IPS-18c (cell line): ENCODE measurements around the gene URI1.
"Not testable (repeated sequence)": the region's sequence is repeated elsewhere in the genome, so short reads cannot be mapped to it uniquely, and the experiment has no call there.

Source experiments
- H3K4me3 ChIP-seq: 2 replicates; pipeline ENCODE4 v1.7.0; 2013; ENCODE audit warnings: low read depth, mild to moderate bottlenecking, low read length, moderate library complexity; ENCODE audit not compliant: insufficient read depth
- H3K9me3 ChIP-seq: one replicate; pipeline ENCODE4 v1.6.1; 2013; ENCODE audit warnings: mild to moderate bottlenecking, low read length, moderate library complexity; ENCODE audit not compliant: control insufficient read depth, insufficient read depth

The URI1 gene

DNA sequence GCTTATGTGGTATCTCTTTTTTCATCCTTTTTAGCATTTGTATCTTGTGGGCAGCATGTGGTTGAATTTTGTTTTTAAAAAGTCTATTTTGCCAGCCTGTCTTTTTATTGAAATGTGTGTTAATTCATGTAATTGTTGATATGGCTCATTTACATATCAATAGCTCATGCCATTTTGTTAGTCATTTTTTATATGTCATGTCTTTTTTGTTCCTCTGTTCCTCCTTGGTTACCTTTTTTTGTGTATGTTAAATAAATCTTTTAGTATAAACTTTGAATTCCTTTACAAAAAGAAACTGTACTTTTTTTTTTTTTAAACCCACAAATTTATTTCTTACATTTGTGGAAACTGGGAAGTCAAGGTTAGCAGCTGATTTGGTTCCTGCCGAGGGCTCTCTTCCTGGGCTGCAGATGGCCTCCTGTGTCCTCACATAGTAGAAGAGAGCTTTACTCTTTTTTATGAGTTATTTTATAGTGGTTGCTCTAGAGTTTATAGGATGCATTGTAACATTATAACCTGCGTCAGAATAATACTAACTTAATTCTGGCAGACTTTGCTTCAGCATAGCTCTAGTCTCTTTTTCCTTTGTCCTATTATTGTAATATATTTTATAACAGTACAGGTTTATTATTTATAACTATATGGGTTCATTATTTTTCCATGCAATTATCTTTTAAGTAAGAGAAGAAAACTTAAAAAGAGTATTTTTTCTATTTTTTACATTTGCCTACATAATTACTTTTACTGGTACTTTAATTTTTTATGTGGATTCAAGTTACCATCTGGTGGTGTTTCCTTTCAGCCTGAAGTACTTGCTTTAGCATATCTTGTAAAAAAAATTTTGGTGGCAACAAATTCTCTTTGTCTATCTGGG is 86.3 kb downstream of the URI1 start:
- Histone ChIP-seq H3K4me3 (no peak overlapping the region), H3K9me3 (no peaks in the 10 kb centered on the region)

DNA sequence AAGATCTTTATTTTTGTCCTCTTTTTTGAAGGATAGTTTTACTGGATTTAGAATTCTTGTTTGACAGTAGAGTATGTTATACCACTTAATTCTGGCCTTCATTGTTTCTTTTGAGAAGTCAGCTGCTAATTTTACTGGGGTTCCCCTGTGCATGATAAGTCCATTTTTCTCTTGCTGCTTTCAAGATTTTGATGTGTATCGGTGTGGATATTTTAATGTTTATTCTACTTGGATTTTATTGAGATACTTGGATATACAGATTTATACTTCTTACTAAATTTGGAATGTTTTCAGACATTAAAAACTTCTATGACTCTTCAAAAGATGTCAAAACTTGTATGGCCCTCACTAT is 86.9 kb downstream of the URI1 start:
- no peak overlapping the region for H3K4me3 ChIP-seq
- H3K9me3 ChIP-seq, result no peaks in the 10 kb centered on the region

DNA sequence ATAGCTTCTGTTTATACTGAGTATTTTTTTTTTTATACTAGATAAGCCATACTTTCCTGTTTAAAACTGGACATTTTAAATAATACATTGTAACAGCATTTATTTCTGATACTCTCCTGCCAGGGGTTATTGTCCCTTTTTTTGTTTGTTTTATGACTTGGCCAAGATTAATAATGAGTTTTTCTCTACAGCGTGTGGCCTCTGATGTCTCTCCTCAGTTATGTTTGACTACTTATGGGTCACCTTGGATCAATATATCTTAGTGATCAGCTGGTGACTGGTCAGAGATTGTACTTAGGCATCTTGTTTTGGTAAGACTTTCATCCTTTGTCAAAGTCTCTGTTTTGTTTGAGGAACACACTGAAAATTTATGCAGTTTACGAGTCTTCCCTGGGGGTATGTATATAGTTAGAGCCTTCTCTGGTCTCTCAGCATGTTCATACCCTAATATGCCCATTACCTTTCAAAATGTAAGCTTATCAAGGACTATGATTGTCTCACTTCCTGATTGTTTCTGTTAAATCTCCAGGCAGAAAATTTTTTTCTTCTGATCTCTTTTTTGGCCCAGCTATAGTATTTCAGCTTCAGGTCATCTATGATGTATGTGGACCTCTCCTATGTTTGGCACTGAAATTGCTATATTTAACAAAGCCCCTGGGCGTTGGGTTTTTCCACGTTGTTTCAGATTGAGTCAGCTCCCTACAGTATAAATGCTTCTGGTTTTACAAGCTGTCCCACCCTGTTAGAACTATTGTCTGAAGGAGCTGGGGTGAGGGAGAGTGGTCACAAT is 87.9 kb downstream of the URI1 start:
- no peaks in the 10 kb centered on the region for H3K9me3 ChIP-seq
- H3K4me3 ChIP-seq, result no peak overlapping the region

DNA sequence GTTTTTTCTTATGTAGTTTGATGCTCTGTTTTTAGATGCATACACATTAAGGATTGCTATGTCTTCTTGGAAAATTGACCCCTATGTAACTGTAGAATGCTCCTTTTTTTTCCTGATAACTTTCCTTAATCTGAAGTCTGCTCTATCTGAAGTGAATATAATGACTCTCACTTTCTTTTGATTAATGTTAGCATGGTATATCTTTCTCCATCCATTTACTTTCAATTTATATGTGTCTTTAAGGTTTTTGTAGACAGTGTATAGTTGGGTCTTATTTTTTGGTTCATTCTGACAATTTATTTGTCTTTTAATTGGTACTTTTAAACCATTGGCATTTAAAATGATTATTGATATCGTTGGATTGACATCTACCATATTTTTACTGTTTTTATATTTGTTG is 92.3 kb downstream of the URI1 start:
- no peak overlapping the region for H3K4me3 ChIP-seq
- H3K9me3 ChIP-seq, result peaks cover 4% of the 10 kb centered on the region

DNA sequence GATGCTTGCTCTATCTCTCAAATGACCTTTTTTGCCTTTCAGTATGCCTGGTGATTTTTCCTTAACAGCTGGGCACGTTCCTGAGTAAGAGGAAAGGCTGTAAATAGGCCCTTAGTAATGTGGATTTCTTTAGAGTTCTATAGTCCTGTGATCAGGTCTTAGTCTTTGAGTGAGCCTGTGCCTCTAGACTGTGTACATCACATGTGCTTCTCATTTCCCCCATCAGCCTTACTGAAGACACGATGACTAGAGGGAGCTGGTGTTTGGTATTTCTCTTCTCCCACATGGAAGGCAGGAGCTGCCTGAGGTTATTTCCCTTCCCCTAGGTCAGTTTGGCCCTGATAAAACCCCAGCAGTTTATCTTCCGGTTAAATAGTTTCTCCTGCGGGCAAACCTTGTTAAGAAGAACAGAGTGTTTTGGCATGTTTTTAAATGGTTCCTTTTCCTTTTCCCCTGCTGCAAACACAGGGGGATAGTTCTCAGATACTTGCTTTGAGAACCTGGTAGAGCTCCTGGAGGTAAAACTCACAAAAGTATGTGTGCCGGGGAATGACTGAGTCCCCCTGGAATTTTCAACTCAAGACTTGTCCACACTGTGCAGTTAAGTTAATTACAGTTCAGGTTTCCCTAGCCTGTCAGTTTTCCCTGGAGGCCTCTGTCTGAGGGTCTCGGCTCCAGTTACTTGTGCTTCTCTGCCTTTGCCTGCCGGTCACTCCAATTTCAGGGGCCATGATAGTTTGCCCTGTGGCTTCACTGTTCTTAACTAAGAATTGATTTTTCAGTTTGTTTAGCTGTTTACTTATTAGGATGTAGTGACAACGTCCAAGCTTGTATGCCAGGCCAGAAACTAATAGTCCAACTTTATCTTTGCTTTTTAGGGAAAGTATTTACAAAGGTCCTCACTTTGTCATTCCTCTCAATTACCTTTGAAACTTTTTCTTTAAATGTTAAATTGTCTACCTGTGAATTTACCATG is 94.4 kb downstream of the URI1 start:
- no peak overlapping the region for H3K4me3 ChIP-seq
- H3K9me3 ChIP-seq, result peaks cover 4% of the 10 kb centered on the region

DNA sequence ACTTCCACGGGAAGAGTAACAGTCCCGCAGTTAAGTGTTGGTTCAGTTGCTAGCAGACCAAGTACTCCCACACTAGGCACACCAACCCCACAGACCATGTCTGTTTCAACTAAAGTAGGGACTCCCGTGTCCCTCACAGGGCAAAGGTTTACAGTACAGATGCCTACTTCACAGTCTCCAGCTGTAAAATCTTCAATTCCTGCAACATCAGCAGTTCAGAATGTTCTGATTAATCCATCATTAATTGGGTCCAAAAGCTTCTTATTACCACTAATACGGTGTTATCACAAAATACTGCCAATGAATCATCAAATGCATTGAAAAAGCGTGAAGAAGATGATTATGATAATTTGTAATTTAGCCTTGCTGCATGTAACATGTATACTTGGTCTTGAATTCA is 95.8 kb downstream of the URI1 start:
- no peak overlapping the region for H3K4me3 ChIP-seq
- peaks cover 4% of the 10 kb centered on the region for H3K9me3 ChIP-seq

DNA sequence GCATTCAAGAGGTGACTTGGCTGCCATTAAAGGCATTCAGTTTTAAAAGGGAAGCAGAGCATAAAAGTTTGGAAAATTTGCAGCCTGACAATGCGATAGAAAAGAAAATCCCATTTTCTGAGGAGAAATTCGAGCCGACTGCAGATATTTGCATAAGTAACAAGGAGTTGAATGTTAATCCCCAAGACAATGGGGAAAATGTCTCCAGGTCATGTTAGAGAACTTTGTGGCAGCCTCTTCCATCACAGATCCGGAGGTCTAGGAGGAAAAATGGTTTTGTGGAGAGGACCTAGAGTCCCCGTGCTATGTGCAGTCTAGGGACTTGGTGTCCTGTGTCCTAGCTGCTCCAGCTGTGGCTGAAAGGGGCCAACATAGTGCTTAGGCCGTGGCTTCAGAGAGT is 99.9 kb downstream of the URI1 start:
- not testable (repeated sequence) for H3K4me3 ChIP-seq, H3K9me3 ChIP-seq

DNA sequence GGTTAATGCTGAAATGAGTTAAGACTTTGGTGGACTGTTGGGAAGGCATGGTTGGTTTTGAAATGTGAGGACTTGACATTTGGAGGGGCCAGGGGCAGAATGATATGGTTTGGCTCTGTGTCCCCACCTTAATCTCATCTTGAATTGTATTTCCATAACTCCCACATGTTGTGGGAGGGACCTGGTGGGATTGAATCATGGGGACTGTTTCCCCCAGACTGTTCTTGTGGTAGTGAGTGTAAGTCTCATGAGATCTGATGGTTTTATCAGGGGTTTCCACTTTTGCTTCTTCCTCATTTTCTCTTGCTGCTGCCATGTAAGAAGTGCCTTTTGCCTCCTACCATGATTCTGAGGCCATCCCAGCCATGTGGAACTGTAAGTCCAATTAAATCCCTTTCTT is 101.0 kb downstream of the URI1 start:
- not testable (repeated sequence) for H3K4me3 ChIP-seq, H3K9me3 ChIP-seq

DNA sequence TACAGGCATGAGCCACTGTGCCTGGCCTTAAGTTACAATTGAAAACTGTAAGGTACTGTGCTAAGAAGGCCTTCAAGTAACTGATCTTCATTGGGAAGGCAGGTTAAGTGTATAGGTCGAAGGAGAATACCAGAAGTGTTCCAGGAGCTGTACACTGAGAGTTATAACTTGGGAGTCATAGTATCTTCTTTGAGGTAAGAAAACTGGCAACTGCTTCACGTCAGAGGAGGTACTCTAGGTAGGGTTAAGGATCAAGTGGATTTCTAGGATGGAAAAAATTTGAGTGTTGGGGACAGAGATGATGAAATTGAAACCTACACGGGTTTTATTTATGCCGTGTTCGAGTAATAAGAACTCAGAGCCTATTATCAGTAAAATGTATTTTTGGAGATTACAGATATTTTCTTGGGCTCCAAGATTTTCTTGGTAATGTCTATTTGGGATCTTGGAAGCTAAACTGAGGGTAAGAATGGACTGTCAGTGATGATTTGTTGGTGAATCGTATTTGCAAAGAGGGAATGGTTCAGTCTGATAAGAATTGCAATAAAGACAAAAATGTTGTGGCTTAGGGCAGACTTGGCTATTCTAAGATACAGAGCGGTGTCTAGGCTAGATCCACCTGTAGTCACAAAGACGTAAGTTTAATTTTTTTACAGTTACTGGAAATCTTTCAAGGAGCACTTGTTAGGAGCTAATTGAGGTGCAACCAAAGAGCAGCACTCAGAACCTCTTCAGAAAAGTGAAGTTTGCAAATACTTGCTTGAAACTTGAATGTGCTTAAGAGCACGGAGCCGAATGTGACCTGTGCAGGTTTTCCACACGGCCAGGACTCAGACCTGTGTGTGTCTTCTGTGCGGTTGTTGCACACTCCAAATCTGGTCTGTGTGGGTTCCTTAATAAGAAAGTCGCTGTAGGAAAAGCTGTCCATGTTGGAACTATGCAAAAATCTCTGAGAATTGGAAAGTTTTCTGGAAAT is 102.5 kb downstream of the URI1 start:
- no peaks in the 10 kb centered on the region for H3K9me3 ChIP-seq
- H3K4me3 ChIP-seq, result no peak overlapping the region

DNA sequence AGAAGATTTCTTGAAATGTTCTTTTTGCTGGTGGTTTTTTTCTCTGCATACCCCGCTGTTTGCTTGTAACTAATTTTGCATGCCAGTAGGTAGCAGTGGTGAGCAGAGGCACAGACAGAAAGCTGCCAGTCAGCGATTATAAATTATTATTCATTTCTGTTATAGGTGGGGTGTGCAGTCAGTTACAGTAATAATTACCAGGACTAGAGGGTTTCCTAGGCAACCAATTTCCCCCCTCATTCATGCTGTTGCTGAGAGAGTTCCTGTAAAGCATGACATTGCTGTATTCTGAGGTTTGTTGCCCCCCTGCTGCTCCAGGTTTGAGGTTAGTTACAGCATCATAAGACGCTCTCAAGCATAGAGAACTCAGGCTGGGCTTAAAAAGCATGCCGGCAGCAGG is 104.5 kb downstream of the URI1 start:
- peaks cover 2% of the 10 kb centered on the region for H3K9me3 ChIP-seq
- no peak overlapping the region for H3K4me3 ChIP-seq

DNA sequence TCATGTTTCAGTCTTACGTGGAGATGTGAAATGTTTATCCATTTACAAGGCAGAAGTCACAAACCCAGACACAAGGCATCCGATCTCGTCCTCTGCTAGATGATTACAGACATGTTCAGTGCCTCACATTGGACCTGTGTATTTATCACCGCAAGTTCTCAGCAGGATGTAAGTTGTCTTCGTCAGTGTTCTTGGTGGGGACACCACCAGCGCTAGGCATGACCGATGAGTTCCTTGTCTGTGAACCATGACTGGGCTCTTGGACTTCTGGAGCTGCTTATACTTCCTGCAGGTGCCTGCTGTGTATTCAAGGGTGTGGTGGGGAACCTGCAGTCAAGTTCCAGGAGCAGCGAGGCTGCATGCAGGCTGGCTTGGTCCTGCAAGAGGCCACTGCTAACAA is 105.4 kb downstream of the URI1 start:
- no peak overlapping the region for H3K4me3 ChIP-seq

DNA sequence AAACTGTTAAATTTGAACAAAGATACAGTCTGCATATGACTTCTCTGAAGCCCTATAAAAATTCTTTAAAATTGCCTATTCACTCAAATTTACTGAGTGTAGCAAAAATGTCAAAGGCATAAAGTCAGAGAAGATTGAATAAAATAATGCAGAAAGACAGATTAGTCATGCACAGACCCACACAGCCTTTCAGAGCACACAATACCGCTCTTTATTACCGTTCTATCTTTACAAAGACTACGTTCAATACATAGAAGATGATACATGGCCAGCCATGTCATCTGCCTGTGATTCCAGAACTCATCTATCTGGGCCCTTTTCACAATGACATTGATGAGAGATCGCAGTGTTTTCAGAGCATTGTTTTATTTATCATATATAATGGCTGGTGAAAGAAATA is 107.2 kb downstream of the URI1 start:
- Histone ChIP-seq H3K9me3 (peaks cover 2% of the 10 kb centered on the region), H3K4me3 (no peak overlapping the region)

More for the DNA sequence above, 105.4 kb downstream of the URI1 start:
- H3K9me3 ChIP-seq, result peaks cover 2% of the 10 kb centered on the region

DNA sequence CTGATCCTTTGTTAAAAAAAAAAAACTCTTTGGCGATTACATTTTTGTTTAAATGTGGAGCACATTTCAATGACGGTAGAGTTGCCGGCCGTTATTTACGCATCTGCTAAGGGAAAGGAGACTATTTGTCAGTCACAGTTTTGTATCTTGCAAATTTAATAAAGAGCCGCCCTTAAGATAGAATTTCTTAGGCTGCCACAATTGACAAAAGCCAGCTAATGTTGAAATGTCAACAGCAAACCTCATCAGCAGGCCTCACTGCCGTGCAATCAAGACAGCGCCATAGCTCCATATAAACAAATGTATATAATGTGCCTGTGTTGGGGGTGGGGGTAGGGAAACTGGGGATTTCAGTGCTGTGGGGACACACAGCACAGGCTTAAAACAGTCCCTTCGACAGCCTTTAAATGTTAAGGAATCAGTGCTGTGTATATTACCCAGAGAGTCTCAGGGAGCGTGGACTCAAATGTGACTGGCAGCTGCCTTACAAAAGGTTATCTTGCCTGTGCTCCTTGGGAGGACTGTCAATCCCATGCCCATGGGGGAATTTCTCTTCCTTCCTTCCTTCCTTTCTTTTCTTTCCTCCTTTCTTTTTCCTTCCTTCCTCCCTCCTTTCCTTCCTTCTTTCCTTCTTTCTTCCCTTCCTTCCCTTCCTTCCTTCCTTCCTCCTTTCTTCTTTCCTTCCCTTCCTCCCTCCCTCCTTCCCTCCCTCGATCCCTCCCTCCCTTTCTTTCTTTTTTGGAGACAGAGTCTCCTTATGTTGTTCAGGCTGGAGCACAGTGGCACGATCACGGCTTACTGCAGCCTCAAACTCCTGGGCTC is 108.0 kb downstream of the URI1 start:
- no peak overlapping the region for H3K4me3 ChIP-seq
- H3K9me3 ChIP-seq, result peaks cover 2% of the 10 kb centered on the region

DNA sequence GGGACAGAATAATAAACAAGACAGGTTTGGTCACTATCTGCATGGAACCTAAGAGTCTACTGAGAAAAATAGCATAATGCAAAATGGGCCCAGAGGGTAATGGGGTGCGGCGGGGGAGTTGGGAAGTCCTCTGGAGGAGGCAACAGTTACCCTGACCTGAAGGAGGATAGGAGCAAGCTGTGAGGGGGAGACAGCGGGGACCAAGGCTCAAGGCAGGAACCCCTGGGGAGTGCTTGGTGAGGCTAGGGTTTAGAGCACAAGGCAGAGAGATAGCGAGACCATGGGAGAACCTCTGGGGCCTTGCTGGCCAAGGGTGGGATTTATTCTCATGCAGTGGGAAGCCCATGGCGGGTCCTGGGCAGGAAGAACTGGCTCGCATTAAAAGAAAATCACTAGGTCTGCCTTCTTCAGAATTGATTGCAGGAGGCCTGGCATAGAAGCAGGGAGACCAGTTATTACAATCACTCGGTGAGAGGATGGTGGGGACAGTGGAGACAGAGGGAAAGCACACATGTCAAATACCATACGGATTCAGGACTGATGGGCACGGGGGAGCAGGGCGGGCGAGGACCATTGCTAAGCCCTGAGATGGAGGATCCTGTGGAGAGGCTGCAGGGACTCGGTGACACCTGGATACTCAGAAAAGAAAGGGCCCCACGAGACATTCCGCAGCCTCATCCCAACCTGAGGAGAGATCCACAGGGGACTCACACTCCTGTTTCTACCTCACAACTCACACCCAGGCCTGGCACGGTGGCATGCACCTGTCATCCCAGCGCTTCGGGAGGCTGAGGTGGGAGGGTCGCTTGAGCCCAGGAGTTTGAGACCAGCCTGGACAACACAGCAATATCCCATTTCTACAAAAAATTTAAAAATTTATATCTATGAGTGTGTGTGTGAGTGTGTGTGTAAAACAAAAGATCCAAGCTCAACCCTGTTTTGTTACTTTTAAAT is 110.4 kb downstream of the URI1 start:
- H3K4me3 ChIP-seq, result no peak overlapping the region

DNA sequence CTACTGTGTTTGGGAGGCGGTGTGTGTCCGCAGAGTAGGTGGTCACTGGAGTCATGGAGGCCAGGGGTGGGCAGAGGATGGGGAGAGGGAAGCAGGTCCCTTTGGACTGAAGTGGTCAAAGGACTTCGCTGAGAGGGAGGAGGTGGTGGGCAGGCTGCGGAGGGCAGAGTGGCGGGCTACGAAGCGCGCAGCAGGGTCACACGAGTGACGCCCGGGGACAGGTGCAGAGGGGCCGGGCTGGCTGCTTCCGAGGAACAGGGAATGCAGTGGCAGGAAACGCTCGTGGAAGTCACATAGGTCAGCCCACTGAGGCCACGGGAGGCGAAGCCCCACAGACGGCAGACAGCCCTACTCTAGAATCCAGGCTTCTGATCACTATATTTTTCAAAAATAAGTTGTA is 111.5 kb downstream of the URI1 start:
- H3K4me3 ChIP-seq, result no peak overlapping the region
- H3K9me3 ChIP-seq, result peaks cover 4% of the 10 kb centered on the region

More for the DNA sequence above, 110.4 kb downstream of the URI1 start:
- H3K9me3 ChIP-seq, result peaks cover 4% of the 10 kb centered on the region
